Smooth muscle cell (in vitro differentiated cells): ENCODE measurements around the gene RELL1. TPM values are rescaled to one million over a fixed set of nuclear protein-coding genes. Genes with fewer than 3 reads are reported as not detected.

Experiments
- DNase-seq: peaks from one replicate; lab custom pipeline; 2025; ENCODE audit not compliant: unreplicated experiment; lab: John Stamatoyannopoulos, UW
- H2AFZ ChIP-seq: fragments of 200-600 bp; sonication (generic); 2 replicates; pipeline ENCODE4 v1.6.0; 2016; ENCODE audit warnings: antibody characterized with exemption, low read depth, mild to moderate bottlenecking
- H3F3A ChIP-seq: fragments of 200-600 bp; sonication (generic); 2 replicates; pipeline ENCODE4 v1.6.0; 2017; ENCODE audit warnings: antibody characterized with exemption, low read depth
- H3K27ac ChIP-seq: fragments of 200-600 bp; sonication (generic); 2 replicates; pipeline ENCODE4 v1.5.1; 2016; ENCODE audit warnings: low read depth, mild to moderate bottlenecking
- H3K27me3 ChIP-seq: fragments of 200-600 bp; sonication (generic); 2 replicates; pipeline ENCODE4 v1.6.1; 2016; ENCODE audit warnings: low read depth, mild to moderate bottlenecking
- H3K36me3 ChIP-seq: fragments of 200-600 bp; sonication (generic); 2 replicates; pipeline ENCODE4 v1.5.1; 2016; ENCODE audit warnings: low read depth
- H3K4me1 ChIP-seq: fragments of 200-600 bp; sonication (generic); 2 replicates; pipeline ENCODE4 v1.5.1; 2016; ENCODE audit warnings: low read depth
- H3K4me2 ChIP-seq: fragments of 200-600 bp; sonication (generic); 2 replicates; pipeline ENCODE4 v1.6.0; 2016; ENCODE audit warnings: mild to moderate bottlenecking
- H3K4me3 ChIP-seq: fragments of 200-600 bp; sonication (generic); 2 replicates; pipeline ENCODE4 v1.5.1; 2016; ENCODE audit warnings: mild to moderate bottlenecking
- H3K79me2 ChIP-seq: fragments of 200-600 bp; sonication (generic); 2 replicates; pipeline ENCODE4 v1.6.0; 2016; ENCODE audit warnings: low read depth, mild to moderate bottlenecking
- H3K9ac ChIP-seq: fragments of 200-600 bp; sonication (generic); 2 replicates; pipeline ENCODE4 v1.6.0; 2016; ENCODE audit warnings: low read depth
- H3K9me3 ChIP-seq: fragments of 200-600 bp; sonication (generic); replicated peaks from 2 replicates; pipeline ENCODE4 v1.5.1; 2016; ENCODE audit warnings: low read depth
- H4K20me1 ChIP-seq: fragments of 200-600 bp; sonication (generic); 2 replicates; pipeline ENCODE4 v1.6.0; 2016; ENCODE audit warnings: low read depth
- CTCF ChIP-seq: fragments of 200-600 bp; sonication (generic); IDR thresholded peaks from 2 replicates; pipeline ENCODE4 v1.5.1; 2017; ENCODE audit warnings: borderline replicate concordance, mild to moderate bottlenecking, antibody characterized with exemption; ENCODE audit not compliant: insufficient read depth, poor library complexity, severe bottlenecking
- WGBS: methylation state at CpG from one replicate; pipeline ENCODE4 v1.1.7; 2016; ENCODE audit warnings: low lambda C conversion rate; 5-methylcytosine and 5-hydroxymethylcytosine counted together
- polyA plus RNA-seq: library from polyadenylated mRNA; unstranded; fragments of >200 nt; fragmentation: Nextera tagmentation; extraction: Ambion mirVana; gene quantifications from 2 replicates; pipeline ENCODE4 v1.2.1, GENCODE V29; 2016
- small RNA-seq: library from RNA; depleted of rRNA; stranded (forward); fragments of <200 nt; gene quantifications from one replicate; pipeline ENCODE3, GENCODE V24; 2014
- total RNA-seq: library from RNA; depleted of rRNA; stranded (reverse); fragments of >200 nt; gene quantifications from 2 replicates; pipeline ENCODE4 v1.2.3, GENCODE V29; 2014

Gene RELL1
- total and polyA plus RNA-seq, 2 experiments from 2014 or later, result 3.5 to 36.3 TPM

DNA sequence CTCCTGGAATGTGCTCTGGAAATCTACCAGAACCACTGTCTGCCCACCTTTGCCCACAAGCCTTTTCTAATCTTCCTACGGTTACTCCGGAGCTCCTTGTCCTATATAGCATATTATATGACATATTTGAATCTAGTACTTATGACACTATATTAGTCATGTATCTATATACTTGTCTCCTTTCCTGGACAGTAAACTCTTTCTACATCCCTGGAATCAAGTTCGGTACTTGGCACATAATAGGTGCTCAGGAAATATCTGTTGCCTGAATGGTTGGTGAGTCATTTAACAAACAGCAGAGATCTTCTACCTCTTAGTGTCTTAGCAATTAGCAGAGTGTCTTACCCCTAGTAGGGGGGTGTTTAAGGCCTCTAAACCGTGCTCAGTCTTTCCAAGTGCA, 123.6 kb downstream of the RELL1 start:
- Histone ChIP-seq H4K20me1 (no peaks in the 10 kb centered on the region), H3K9ac (no peak overlapping the region), H3F3A (no peaks in the 10 kb centered on the region), H3K27ac (peak overlapping the region; percentile 4), H3K36me3 (no peaks in the 10 kb centered on the region), H3K79me2 (no peaks in the 10 kb centered on the region), H2AFZ (no peak overlapping the region), H3K27me3 (no peaks in the 10 kb centered on the region), H3K9me3 (no peaks in the 10 kb centered on the region), H3K4me3 (no peak overlapping the region), H3K4me2 (no peak overlapping the region), H3K4me1 (no peaks in the 10 kb centered on the region)
- no peak for DNase-seq
- no peak for TF ChIP-seq CTCF
- WGBS, result 76% methylated on average over 4 of the region's 4 CpGs

GRCh38 chr4:37561803-37562207, 124.4 kb downstream of the RELL1 start:
- H3F3A ChIP-seq, result no peaks in the 10 kb centered on the region
- H3K27me3 ChIP-seq, result no peaks in the 10 kb centered on the region
- 4% methylated on average over 1 of the region's 1 CpG for WGBS
- no peaks in the 10 kb centered on the region for H3K9me3 ChIP-seq
- no peaks in the 10 kb centered on the region for H3K36me3 ChIP-seq
- H4K20me1 ChIP-seq, result no peaks in the 10 kb centered on the region
- DNase-seq, result no peak
- H3K4me3 ChIP-seq, result no peak overlapping the region
- H3K79me2 ChIP-seq, result no peaks in the 10 kb centered on the region
- H3K9ac ChIP-seq, result peak overlapping the region; percentile 13
- H3K27ac ChIP-seq, result peak overlapping the region; percentile 75
- H2AFZ ChIP-seq, result no peak overlapping the region
- no peak overlapping the region for H3K4me2 ChIP-seq
- H3K4me1 ChIP-seq, result no peaks in the 10 kb centered on the region
- no peak for TF ChIP-seq CTCF

GRCh38 chr4:37561196-37561802, 124.9 kb downstream of the RELL1 start:
- no peak for DNase-seq
- H3K9me3 ChIP-seq, result no peaks in the 10 kb centered on the region
- no peaks in the 10 kb centered on the region for H4K20me1 ChIP-seq
- no peak overlapping the region for H3K9ac ChIP-seq
- no peak for TF ChIP-seq CTCF
- H3K27ac ChIP-seq, result peak overlapping the region; percentile 75
- H2AFZ ChIP-seq, result no peak overlapping the region
- H3F3A ChIP-seq, result no peaks in the 10 kb centered on the region
- H3K27me3 ChIP-seq, result no peaks in the 10 kb centered on the region
- no peaks in the 10 kb centered on the region for H3K79me2 ChIP-seq
- no peak overlapping the region for H3K4me3 ChIP-seq
- 66% methylated on average over 3 of the region's 3 CpGs for WGBS
- H3K36me3 ChIP-seq, result no peaks in the 10 kb centered on the region
- H3K4me1 ChIP-seq, result no peaks in the 10 kb centered on the region
- no peak overlapping the region for H3K4me2 ChIP-seq

Small RNA genes within 50 kb of the gene (small RNA-seq; reads per million reads assigned to genes)
- not detected for gene RF00019

Other genes with a start within 250 kb of the RELL1 start
- 29.9 and 38.7 TPM in 2 replicates for gene PGM2, start 140.3 kb upstream of the RELL1 start, total RNA-seq
- gene PGM2, start 140.3 kb upstream of the RELL1 start, polyA plus RNA-seq, result 11.6 and 17.3 TPM in 2 replicates
- gene TBC1D1, start 204.7 kb upstream of the RELL1 start, total RNA-seq, result 101 and 117 TPM in 2 replicates
- gene TBC1D1, start 204.7 kb upstream of the RELL1 start, polyA plus RNA-seq, result 77.2 and 81.5 TPM in 2 replicates